ENCODE results near the gene FAM177B.

FAM177B gene

DNA sequence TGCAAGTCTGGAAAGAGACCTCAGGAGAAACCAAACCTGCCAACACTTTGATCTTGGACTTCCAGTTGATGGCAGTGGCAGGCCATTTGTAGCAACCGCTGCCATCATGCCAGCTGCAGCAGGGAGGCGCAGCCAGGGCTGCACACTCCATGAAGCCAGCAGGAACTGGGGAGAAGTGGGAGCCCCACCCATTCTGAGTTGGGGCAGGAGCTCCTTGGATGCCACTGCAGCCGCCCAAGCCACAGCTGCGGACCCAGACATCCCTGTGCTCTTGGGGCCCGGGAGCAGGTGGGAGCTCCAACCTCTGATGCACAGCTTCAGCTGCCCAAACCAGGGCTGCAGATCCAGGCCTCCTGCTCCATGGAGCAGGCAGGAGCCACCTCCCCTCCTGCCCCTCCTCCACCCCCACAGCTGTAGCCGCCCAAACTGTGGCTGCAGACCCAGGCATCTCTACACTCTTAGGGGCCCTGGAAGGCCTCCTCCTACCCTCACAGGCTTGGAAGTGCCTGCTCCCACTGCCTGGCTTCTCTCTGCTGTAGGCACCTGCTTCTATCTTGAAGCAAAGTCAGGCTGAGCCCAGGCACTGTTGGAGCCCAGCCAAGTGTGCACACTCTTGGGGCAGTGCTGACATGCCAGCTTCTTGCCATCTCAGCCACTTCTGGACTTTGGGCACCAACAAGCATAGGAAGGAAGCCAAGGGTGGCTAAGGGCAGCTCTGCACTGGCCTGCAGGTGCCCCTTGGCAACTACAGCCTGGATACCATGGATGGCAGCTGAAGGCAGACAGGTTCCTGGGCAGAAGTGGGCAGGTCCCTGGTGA lies 57.9 kb downstream of the FAM177B start:
- TF ChIP-seq, protein P1, sequence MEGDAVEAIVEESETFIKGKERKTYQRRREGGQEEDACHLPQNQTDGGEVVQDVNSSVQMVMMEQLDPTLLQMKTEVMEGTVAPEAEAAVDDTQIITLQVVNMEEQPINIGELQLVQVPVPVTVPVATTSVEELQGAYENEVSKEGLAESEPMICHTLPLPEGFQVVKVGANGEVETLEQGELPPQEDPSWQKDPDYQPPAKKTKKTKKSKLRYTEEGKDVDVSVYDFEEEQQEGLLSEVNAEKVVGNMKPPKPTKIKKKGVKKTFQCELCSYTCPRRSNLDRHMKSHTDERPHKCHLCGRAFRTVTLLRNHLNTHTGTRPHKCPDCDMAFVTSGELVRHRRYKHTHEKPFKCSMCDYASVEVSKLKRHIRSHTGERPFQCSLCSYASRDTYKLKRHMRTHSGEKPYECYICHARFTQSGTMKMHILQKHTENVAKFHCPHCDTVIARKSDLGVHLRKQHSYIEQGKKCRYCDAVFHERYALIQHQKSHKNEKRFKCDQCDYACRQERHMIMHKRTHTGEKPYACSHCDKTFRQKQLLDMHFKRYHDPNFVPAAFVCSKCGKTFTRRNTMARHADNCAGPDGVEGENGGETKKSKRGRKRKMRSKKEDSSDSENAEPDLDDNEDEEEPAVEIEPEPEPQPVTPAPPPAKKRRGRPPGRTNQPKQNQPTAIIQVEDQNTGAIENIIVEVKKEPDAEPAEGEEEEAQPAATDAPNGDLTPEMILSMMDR (IDR thresholded peaks at IDR 0.05; ENCODE audit: low read depth, low read length) = no peak

DNA sequence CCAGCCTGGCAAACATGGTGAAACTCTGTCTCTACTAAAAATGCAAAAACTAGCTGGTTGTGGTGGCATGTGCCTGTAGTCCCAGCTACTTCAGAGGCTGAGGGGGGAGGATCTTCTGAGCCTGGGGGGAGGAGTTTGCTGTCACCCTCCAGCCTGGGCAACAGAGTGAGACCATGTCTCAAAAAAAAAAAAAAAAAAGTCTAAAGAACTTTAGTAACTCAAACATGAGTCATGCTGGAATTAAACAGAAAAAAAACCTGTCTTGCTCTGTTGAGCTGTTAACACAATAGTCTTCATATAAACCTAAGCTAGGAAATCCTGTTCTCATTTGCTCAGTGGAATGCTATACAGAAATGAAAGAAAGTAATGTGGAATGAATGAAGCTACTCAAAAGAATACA lies 61.1 kb downstream of the FAM177B start:
- TF ChIP-seq, protein P1 (IDR thresholded peaks at IDR 0.05; ENCODE audit: low read depth, low read length) = no peak

More for the DNA sequence above, 57.9 kb downstream of the FAM177B start:
- no peak overlapping the region for H3K4me3 ChIP-seq (ENCODE audit: low read depth, low read length)

DNA sequence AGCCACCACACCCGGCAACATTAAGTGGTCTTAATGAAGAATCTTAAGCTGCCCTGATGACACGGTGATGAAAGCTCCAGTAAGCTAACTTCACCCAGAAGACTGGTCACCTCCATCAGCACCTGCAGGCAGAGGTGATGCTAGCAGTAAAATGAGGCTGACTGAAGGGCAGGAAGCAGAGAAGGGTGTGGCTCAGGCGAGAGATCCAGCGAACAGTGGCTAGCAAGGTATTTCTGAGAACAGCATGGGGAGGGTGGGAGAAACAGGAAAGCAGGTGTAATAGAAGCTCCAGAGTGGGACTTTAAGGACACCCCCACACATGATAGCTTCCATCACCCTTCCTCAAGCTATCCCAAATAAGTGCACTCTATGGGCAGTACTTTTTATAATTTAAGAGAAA lies 62.0 kb downstream of the FAM177B start:
- TF ChIP-seq, protein P1 (IDR thresholded peaks at IDR 0.05; ENCODE audit: low read depth, low read length) = no peak
- no peak overlapping the region for H3K4me3 ChIP-seq (ENCODE audit: low read depth, low read length)

More for the DNA sequence above, 61.1 kb downstream of the FAM177B start:
- H3K4me3 ChIP-seq (ENCODE audit: low read depth, low read length) = no peak overlapping the region
